Hematopoietic multipotent progenitor cell treated with erythropoietin and hydrocortisone succinate and interleukin-3 and kit ligand, for 4 days (in vitro differentiated cells): ENCODE results near the gene TBC1D5.
"Not testable (repeated sequence)": the region's sequence is repeated elsewhere in the genome, so short reads cannot be mapped to it uniquely, and the experiment has no call there.

ENCODE experiments used
- DNase-seq: peaks from one replicate; pipeline ENCODE4 v3.0.0-alpha.2; 2015

The TBC1D5 gene

DNA sequence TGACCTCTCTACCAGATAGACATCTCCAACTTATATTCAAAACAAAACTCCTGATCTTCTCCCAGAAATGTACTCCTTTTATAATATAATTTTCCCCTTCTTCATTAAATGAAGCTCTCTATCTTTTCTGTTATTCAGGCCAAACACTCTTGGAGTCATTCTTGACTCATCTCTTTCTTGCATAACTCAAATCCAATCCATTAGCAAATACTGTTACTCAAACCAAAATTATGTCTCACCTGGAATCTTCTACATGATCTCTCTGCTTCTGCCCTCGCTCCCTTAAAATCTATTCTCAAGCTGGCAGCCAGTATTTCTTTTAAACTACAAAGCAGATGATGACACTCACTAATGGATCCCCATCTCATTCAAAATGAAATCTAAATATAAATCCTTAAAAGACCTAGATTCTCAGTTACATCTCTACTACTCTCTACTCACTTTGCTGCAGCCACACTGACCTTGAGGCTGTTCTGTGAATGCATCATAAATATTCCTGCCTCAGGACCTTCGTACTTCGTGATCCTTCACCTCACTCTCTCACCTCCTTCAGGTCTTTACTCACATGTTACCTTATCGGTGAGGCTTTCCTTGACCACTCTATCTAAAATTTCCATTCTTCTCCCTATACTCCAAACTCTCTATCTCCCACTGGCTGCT, 160.9 kb downstream of the TBC1D5 start:
- DNase-seq = no peak

GRCh38 chr3:17580901-17581300, 161.5 kb downstream of the TBC1D5 start:
- no peak for DNase-seq

- DNase-seq = peak; percentile 88
These were observed 163.0 kb downstream of the TBC1D5 start for GRCh38 chr3:17579289-17580031.

DNA sequence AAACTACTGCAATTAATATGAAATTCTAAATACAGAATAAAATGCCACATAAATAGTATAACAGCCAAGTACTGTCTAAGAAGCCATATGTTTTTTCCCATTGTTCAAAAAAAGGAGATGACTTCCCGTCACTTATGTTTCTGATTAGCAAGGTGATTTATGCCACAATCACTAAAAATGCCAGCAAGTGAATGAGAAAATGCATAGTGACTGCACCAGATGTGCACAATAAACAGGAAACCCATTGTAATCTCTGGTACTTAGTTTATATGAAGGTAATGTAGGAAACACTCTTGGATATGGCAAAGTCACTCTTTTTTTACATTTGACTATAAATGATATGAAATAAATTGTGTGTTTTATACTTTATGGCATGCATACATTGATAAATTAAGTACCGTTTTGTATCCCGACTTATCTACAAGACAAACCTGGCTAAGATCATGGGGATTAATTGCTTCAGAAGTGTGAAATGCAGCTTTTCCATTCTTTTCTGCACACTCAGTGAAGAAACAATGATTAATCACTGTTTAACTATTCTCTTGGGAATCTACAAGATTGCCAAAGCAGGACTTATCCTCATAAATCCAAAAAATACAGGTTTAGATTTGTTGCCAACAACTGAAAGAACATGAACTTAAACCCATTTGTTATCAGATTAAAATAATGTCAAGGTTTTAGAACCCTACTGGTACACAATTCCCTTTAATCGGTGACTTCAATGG, 164.5 kb downstream of the TBC1D5 start:
- DNase-seq = no peak

GRCh38 chr3:17573396-17573795, 169.0 kb downstream of the TBC1D5 start:
- DNase-seq = no peak

GRCh38 chr3:17571686-17572085, 170.7 kb downstream of the TBC1D5 start:
- no peak for DNase-seq

DNA sequence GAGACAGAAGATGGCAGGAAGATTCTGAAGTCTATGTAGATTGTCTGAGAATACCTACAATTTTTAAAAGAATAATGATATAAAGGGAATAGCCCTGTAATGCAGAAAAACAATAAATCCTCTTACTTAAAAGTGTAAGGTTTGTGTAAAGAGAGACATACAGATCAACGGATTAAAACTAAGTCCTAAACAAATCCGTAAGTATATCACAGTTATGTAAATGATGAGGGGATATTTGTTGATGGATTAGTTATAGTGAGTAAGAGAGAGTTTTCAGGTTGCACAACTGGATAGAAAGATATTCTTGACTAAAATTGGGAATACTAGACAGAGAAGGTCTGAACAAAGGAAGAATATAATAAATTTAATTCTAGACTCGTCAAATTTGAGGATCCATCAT, 179.6 kb downstream of the TBC1D5 start:
- no peak for DNase-seq

- no peak for DNase-seq
These were observed 183.9 kb downstream of the TBC1D5 start for GRCh38 chr3:17558565-17558964.

GRCh38 chr3:17557749-17558463, 184.5 kb downstream of the TBC1D5 start:
- DNase-seq = no peak

- DNase-seq = no peak
These were observed 186.9 kb downstream of the TBC1D5 start for GRCh38 chr3:17555525-17555924.

GRCh38 chr3:17554078-17554477, 188.4 kb downstream of the TBC1D5 start:
- DNase-seq = no peak

- no peak for DNase-seq
These were observed 189.4 kb downstream of the TBC1D5 start for GRCh38 chr3:17553080-17553479.

- no peak for DNase-seq
These were observed 190.1 kb downstream of the TBC1D5 start for GRCh38 chr3:17552351-17552750.

DNA sequence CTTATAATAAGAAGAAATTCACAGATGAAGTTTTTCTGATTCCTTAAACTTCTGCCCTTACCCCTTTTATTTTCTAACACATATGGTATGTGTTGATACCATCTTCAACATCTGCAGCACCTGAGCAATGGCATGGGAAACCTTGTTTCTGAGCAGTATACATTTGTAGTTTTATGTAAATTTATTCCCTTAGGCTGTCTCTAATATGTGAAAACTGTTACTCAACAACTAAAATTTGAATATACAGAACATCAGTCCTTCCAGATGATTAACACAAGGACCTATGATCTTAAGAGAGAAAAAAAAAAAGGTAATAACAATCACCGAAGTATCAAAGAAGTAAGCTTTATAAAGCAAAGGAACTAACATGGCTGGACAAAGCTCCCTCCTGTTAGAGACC, 190.5 kb downstream of the TBC1D5 start:
- DNase-seq = no peak

DNA sequence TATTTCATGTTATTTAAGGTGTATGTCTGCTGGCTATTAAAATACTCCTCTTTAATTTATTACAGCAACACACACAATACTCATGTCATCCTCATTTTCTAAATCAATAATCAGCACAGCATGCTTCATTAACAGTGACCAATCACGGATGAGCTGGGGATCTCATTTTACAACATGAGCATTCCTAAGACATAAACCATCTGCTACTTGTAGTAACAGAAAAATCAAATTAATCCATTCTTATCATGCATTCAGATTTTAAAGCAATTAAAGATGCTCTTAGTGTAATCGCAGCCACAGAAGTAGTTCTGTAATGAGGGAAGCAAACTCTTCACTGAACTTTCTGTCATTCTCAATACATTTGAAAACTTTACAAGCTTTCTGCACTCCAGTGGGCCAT, 191.1 kb downstream of the TBC1D5 start:
- no peak for DNase-seq

DNA sequence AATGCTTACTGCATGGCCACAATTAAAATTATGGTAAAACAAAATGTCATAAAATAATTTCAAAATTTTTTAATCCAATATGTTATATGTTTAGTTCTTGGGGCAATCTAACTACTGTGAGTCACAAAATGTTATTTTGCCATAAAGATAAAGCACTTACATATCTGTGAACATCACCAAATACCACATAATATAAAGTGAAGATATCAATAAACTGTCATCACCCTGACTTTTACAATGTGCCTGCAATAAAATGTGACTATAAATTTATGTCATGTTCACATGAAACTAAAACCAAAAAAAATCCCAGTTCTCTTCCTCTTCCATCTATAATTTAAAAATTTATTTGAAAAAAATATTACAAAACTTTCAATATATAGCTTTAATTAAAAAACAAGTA, 191.8 kb downstream of the TBC1D5 start:
- no peak for DNase-seq

GRCh38 chr3:17546500-17547255, 195.8 kb downstream of the TBC1D5 start:
- DNase-seq = no peak

GRCh38 chr3:17544632-17545031, 197.8 kb downstream of the TBC1D5 start:
- DNase-seq = peak; percentile 58

- DNase-seq = no peak
These were observed 199.8 kb downstream of the TBC1D5 start for GRCh38 chr3:17542591-17542990.

DNA sequence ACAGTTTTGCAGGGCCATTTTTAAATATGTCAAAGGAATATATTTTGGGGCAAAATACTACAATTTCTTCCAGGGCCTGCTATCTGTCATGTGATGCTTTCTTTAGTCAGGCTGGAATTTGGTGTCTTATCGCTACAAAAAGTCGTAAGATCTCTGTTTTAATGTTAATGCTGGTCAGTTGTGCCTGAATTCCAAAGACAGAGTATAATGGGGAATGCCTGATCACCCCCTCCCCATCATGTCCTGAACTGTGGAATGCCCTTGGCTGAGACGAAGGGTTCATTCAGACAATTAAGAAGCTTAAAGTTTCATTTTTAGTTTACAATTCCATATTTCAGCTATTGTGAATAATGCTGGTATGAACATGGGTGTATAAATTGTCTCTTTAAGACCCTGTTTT, 203.0 kb downstream of the TBC1D5 start:
- DNase-seq = no peak

DNA sequence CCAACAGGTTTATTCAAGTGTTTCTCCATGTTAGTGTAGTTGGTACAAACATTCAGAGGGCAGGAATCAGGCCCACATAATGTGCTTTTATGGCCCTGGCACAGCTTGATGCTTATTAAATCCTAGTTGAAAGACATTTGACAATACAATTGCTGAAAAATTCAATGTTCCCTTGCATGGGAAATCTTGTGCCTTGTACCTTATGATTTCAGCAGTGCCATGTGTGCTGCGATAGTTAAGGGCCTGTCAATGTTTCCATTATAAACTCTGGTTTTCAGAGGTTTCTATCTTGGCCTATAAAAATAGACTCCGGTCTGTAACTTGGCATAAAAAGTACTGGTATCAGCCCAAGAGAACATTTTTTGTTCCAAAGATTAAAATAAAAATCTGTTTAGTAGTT, 207.2 kb downstream of the TBC1D5 start:
- no peak for DNase-seq

DNA sequence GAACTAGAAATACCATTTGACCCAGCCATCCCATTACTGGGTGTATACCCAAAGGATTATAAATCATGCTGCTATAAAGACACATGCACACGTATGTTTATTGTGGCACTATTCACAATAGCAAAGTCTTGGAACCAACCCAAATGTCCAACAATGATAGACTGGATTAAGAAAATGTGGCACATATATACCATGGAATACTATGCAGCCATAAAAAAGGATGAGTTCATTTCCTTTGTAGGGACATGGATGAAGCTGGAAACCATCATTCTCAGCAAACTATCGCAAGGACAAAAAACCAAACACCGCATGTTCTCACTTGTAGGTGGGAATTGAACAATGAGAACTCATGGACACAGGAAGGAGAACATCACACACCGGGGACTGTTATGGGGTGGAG, 210.0 kb downstream of the TBC1D5 start:
- DNase-seq = not testable (repeated sequence)

DNA sequence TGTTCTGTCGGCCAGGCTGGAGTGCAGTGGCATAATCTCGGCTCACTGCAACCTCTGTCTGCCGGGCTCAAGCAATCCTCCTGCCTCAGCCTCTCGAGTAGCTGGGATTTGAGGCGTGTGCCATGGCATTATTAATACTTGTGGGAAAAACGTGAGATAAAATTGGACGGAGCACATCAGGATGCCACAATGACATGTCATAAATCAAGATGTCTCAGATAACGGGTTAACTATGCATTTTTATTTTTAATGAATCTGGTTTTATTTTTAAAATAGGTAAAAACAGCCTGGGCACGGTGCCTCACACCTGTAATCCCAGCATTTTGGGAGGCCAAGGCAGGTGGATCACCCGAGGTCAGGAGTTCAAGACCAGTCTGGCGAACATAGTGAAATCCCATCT, 212.8 kb downstream of the TBC1D5 start:
- DNase-seq = no peak
